HG03571 (cell line): Measurements from ENCODE around the gene MORF4L2.
"Not testable (repeated sequence)": the region's sequence is repeated elsewhere in the genome, so short reads cannot be mapped to it uniquely, and the experiment has no call there.

Experiments used
- ATAC-seq: cut with Tn5 transposase; IDR thresholded peaks from one replicate; pipeline ENCODE4 v1.9.1; 2021; ENCODE audit not compliant: unreplicated experiment

Gene MORF4L2

DNA sequence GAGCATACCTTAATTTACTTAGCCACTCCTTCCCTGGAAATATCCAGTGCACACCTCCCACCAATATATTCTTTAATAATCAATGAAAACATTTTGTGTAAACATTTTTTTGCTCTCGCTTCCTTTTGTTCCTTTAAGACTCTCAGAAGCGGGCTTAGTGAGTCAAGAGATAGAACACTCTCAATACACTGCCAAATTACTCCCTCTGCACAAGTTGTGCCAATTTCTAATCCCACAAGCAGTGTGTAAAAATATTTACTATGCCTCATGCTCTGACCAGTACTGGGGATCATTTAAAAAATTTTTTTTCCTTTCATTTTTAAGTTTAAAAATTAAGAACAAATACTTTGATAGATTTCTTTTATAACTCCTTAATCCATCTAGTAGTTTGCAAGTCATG, 5.1 kb downstream of the MORF4L2 start:
- ATAC-seq, result no peak

- ATAC-seq, result no peak
Observed at GRCh38 chrX:103678199-103678993, 8.1 kb downstream of the MORF4L2 start.

DNA sequence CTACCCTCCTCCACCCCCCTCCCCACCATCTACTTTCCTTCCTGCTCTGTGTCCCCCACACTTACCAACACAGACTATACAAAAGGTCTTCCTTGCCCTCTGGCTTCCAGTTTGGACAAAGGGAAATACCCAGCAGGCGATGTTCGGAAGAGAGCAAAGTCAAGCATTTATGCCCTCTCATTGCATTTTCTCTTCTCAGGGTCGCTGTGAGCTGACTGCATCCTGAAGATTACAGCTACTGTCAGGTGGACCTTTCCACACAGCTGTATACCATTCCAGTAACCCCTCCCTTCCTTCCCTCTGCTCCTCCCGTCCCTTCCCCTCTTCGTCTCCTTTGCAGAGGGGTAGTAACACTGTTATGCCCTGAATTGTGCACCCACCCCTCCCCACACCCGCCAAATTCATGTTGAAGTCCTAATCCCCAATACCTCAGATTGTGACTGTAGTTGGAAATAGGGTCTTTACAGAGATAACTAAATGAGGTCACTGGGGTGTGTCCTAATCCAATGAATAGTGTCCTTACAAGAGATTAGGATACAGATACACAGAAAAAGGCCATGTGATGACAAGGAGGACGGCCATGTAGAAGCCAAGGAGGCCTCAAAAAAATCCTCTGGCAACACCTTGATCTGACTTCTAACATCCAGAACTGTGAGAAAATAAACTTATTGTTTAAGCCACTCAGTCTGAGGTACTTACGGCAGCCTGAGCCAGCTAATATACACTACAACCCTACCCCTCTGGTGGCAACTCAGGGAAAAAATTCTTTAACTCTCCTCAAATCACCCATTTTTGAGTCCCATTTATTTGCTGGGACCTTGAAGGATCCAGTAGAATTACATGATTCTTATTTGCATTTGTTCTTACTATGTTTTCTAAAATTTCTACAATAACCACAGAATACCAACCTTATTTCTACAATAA, 11.7 kb downstream of the MORF4L2 start:
- no peak for ATAC-seq

DNA sequence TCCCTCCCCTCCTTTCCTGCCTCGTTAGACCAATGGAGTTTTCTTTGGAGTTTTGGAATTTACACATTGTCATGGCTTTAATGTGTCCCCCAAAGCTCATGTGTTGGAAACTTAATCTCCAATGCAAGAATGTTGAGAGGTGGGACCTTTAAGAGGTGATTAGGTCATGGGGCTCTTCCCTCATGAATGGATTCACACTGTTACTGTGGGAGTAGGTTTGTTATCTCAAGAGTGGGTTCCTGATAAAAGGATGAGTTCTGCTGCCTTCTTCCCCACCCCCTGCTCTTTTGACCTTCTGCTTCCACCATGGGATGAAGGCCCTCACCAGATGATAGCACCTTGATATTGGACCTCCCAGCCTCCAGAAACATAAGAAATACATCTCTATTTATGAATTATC, 16.8 kb downstream of the MORF4L2 start:
- no peak for ATAC-seq

DNA sequence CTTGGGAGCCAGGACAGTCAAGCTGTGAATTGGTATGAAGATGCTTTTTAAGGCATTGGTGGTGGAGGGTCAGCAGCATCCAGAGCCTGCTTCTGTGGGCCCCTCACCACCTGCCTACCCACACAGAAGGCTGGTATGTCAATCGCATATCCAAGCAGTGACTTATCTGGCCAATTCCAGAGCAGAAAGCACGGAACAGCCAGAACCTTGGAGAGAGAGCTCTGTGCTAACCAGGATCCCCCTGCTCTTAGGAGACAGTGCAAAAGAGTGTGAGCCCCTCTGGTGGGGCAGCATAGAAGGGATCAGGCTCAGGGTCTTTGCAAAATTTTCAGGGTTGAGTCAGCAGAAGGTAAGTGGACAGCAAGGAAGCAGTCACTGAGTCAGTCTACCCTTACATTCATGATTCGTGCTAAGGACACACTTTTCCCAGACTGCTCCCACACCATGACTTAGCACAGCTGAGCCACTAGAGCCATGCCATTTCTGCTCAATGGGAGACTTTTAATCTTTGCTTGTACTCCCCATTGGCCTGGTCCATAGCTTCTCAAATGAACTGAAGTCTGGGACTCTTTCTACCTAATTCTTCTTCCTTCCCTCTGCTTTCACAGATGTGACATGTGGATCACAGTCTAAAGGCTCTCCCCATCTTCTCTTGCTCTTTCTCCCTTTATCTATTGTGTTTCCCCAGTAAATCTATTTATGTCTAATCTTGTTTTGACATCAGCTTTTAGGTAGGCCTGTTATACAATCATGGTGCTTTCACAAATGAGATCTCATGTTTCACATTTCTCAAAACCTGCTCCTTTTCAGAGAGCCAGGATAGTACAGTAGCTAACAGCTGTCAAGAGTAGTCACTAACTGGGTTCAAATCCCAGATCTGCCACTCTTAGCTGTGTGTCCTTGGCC, 20.0 kb downstream of the MORF4L2 start:
- ATAC-seq, result no peak

DNA sequence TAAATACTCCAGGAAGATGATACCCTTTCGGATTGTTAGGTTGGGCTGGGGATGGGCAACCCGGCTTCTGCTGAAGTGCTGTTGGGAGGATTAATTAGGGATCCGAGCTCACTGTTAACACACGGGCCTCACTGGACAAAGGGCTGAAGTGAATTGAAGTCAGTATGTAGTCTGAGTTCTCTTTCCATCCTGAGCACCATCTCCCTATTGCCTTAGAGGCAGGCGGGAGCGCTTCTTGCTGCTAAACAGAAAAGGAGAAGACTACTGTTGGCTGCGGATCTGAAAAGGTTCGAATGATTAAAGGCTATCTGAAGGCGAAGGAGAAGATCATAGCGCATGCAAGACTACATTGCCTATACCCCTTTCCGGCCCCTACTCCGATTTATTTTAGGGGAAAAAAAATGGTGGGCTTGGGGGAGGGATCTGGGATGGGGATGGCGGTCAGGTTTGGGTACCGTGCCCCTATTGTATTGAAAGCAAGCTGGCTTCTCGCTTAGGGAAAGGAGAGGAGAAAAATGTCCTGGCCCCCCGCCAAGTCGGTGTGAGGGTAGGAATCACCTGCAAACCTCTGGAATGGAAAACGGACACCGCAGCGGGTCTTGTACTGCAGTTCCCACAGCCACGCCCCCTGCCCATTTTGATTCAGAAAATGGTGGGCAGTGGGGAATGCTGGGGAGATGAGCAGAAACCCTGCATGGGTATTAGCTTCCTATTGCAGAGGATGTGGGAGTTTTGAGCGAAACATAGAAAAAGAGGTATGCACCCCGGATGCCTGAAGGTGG, 22.3 kb downstream of the MORF4L2 start:
- no peak for ATAC-seq

DNA sequence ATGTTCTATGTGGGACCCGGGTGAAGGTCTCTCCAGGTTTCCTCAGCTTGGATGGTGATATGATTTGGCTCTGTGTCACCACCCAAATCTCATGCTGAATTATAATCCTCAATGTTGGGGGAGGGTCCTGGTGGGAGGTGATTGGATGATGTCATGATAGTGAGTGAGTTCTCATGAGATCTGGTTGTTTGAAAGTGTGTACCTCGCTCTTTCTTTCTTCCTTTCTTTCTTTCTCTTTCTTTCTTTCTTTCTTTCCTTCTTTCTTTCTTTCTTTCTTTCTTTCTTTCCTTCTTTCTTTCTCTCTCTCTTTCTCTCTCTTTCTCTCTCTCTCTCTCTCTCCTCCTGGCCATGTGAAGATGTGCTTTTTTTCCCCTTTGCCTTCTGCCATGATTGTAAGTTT, 27.0 kb downstream of the MORF4L2 start:
- not testable (repeated sequence) for ATAC-seq

DNA sequence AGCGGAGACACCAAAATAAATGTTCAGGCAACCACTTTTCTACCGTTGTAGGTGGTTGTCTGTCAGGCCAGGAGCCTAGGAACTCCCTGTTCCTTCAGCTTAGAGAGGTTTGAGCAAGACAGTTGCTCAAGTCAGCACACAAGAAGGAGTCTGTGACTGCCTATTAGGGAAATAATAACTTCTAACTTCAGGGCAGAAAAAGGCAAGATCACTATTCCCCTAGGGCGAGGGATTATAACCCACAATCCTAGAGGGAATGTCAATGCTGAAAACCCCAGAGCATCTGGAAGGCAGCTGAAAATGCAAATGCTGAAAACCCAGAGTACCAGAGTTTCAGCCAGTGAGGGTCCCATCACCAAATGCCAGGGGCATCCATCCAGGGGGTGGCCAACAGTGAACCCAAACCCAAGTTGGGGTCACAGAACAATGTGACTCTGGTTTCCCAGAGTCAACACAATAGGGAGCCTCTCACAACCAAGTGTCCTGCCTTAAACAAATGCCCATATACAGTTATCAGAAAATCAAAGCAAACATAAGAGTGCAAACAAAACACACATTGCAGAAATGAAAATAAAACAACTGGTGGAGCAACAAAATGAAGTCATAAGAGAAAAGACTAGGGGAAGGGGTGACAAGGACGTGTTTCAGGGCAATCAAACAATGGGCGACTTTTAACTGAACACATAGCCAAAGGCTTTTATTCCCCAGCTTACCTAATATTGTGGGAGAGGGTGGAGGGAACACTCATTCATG, 27.6 kb downstream of the MORF4L2 start:
- ATAC-seq, result no peak

GRCh38 chrX:103657066-103657465, 29.4 kb downstream of the MORF4L2 start:
- not testable (repeated sequence) for ATAC-seq

DNA sequence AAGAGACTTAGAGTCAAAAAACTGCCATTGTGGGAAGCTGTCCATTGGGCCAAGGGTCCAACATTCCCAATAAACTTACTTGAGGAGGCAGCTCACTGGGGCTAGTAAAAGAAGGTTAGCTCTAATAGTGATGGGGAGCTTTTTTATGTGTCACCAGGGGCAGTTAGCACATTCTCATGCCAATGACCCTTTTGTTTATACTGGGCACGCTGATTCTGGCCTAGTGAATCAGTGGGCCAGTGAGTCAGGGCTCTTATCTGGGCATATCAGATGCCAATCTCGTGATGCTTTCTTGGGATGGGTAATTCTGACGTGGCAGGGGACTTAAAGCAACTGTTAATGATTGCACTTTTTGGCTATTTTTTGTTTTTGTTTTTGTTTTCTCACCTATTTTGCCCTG, 29.9 kb downstream of the MORF4L2 start:
- no peak for ATAC-seq

GRCh38 chrX:103655230-103656000, 31.1 kb downstream of the MORF4L2 start:
- not testable (repeated sequence) for ATAC-seq

DNA sequence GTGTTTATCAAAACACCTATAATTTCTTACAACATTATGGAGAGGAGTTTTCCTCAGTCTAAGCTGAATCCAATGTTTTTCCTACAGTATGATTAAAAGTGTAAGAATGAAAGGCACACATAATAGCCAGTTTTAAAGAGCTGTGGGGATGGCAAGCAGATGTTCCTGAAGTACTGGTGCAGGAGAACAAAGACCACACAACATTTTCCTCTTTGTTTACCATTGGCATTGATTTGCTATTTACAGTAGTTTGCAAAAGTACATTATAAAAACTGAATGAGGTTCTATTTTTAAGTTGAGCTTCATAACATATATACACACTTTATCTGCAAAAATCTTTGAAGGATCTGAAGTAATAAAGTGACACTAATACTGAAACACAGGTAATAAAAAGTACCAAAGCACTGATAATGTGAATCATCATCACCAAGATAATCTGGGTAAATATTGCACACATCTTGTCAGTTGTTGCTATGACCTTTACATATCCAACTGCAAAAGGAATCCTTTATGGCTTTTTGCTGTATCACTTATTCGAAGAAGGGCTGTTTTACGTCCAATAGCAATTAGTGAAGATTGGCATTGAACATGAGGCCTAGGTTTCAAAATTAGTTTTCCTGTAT, 35.2 kb downstream of the MORF4L2 start:
- ATAC-seq, result no peak

DNA sequence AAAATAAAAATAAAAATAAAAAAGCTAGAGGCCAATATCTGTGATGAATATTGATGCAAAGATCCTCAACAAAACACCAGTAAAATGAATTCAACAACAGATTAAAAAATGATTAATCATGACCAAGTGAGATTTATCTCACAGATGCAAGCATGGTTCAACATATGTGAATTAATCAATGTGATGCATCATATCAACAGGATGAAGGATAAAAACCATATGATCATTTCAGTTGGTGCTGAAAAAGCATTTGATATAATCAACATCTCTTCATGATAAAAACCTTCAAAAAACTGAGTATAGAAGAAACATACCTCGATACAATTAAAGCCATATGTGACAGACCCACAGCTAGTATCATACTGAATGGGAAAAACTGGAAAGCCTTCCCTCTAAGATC, 38.9 kb downstream of the MORF4L2 start:
- no peak for ATAC-seq

DNA sequence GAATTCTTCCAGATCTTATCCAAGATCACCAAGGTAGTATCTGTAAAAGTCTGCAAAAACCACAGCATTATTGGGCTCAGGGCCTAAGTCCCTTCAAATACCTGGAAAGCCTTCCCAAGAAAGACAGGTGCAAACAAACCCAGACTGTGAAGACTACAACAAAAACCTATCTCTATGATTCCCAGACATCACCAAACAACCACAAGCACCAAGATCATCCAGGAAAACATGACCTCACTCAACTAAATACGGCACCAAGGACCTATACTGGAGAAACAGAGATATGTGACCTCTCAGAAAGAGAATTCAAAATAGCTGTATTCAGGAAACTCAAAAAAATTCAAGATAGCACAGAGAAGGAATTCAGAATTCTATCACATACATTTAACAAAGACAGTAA, 42.4 kb downstream of the MORF4L2 start:
- no peak for ATAC-seq

- ATAC-seq, result no peak
Observed at GRCh38 chrX:103640401-103641155, 45.9 kb downstream of the MORF4L2 start.

- ATAC-seq, result not testable (repeated sequence)
Observed at GRCh38 chrX:103638479-103639346, 47.8 kb downstream of the MORF4L2 start.
